Erythroblast (primary cell): Measurements from ENCODE around the gene FRAS1.

Experiments
- GATA1 ChIP-seq: IDR thresholded peaks from 2 replicates; pipeline ENCODE4 v1.6.1; 2011; ENCODE audit warnings: low read depth, mild to moderate bottlenecking, control low read depth, low read length, moderate library complexity
- POLR2A ChIP-seq: IDR thresholded peaks from 2 replicates; pipeline ENCODE4 v1.6.1; 2011; ENCODE audit warnings: mild to moderate bottlenecking, low read length

GRCh38 chr4:78298618-78299017 lies 241.5 kb downstream of the FRAS1 start:
- no peak for TF ChIP-seq POLR2A
- no peak for TF ChIP-seq GATA1
